Lower leg skin (tissue), 4 donors: ENCODE measurements around the gene CCDC34. TPM values are rescaled to one million over a fixed set of nuclear protein-coding genes. Genes with fewer than 3 reads are reported as not detected.

ENCODE experiments used
- DNase-seq, 2 donors: peaks; one replicate each; pipeline ENCODE4 v3.0.0-alpha.2; 2019; ENCODE audit warnings: low spot score in 2 of 2
- H3K4me3 ChIP-seq: fragments of 200-600 bp; sonication (generic); 2 replicates; pipeline ENCODE4 v1.5.1; 2017; ENCODE audit warnings: mild to moderate bottlenecking, low read depth; ENCODE audit not compliant: poor library complexity, severe bottlenecking
- CTCF ChIP-seq, 3 donors: fragments of 450-650 bp; IDR thresholded peaks; one replicate each; pipeline ENCODE4 v1.5.1; 2016; ENCODE audit warnings: antibody characterized with exemption in 3 of 3, mild to moderate bottlenecking in 3 of 3, moderate library complexity in 2 of 3
- POLR2A ChIP-seq, 2 donors: fragments of 450-650 bp; IDR thresholded peaks; one replicate each; pipeline ENCODE4 v1.6.1; 2016 to 2017; ENCODE audit warnings: antibody characterized with exemption in 2 of 2, mild to moderate bottlenecking in 1 of 2, moderate library complexity in 1 of 2
- WGBS, 2 donors: methylation state at CpG; one replicate each; pipeline ENCODE4 v1.1.5; 2018; 5-methylcytosine and 5-hydroxymethylcytosine counted together
- intact Hi-C: fragments of 100-400 bp; cut with DNase I; formaldehyde crosslinking; loops from one replicate; pipeline ENCODE4 v1.15.0; 2023; ENCODE audit warnings: low total_unique reads
- total RNA-seq, 4 donors: library from RNA; depleted of rRNA; stranded (reverse); fragments of >200 nt; gene quantifications; one replicate each; pipeline ENCODE4 v1.1.0, GENCODE V29; 2016

The CCDC34 gene
- total RNA-seq, 4 donors from 2014 or later, result 3.2 to 5.9 (median 4.6) TPM

DNA sequence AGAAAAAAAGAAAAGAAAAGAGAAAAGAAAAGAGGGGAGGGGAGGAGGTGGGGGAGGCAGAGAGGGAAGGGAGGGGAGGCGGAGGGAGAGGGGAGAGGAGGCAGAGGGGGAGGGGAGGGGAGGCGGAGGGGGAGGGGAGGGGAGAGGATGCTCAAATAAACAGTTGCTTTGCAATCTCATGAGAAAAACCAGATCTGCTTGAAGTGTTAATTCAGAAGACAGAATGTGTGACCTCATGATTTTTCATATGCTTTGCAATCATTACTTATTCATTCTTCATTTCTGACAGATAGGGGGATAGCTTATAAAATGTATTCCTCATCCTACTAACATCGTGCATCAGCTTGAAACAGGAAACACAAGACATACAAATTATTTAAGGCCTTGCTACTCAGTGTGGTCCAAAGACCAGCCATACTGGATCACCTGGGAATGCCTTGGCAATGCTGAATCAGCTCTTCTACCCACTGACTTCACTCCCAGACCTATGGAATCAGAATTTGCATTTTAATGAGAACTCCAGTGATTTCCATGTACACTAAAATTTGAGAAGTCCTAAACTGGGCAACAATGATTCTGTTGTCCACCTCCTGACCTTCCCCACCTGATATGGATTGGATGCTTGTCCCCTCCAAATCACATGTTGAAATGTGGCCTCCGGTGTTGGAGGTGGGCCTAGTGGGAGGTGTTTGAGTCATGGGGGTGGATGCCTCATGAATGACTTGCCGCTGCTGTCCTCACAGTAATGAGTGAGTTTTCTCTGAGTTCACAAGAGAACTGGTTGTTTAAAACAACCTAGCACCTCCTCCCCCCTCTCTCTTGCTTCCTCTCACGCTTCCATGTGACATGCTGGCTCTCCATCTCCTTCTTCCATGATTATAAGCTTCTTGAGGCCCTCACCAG is 69.2 kb downstream of the CCDC34 start:
- H3K4me3 ChIP-seq, result no peak overlapping the region
- no peak for DNase-seq
- TF ChIP-seq CTCF (IDR thresholded peaks at IDR 0.05), result no peak
- no peak for TF ChIP-seq POLR2A (IDR thresholded peaks at IDR 0.05)
- WGBS, 2 donors, result 66 to 75% methylated on average over 6 of the region's 6 CpGs
- intact Hi-C loops, result loop anchor here (5.0 kb wide), 1 partner anchor 106 kb away; no protein-coding TSS in a partner anchor

- H3K4me3 ChIP-seq, result no peak overlapping the region
- no peak for DNase-seq
- 45 to 49% methylated on average over 2 of the region's 2 CpGs for WGBS, 2 donors
- TF ChIP-seq CTCF (IDR thresholded peaks at IDR 0.05) (no peak), POLR2A (IDR thresholded peaks at IDR 0.05) (no peak)
- intact Hi-C loops, result loop anchor here (5.0 kb wide), 1 partner anchor 105 kb away; no protein-coding TSS in a partner anchor
Measured at GRCh38 chr11:27292637-27293010, 70.4 kb downstream of the CCDC34 start.

- WGBS, 2 donors, result 77 to 84% methylated on average over 5 of the region's 5 CpGs
- no peak for TF ChIP-seq POLR2A (IDR thresholded peaks at IDR 0.05)
- no peak for TF ChIP-seq CTCF (IDR thresholded peaks at IDR 0.05)
- no peak overlapping the region for H3K4me3 ChIP-seq
- intact Hi-C loops, result loop anchor here (5.0 kb wide), 1 partner anchor 105 kb away; no protein-coding TSS in a partner anchor
- no peak for DNase-seq
Measured at GRCh38 chr11:27291954-27292636, 70.9 kb downstream of the CCDC34 start.

GRCh38 chr11:27291302-27291889 is 71.6 kb downstream of the CCDC34 start:
- H3K4me3 ChIP-seq, result no peak overlapping the region
- TF ChIP-seq CTCF (IDR thresholded peaks at IDR 0.05) (no peak), POLR2A (IDR thresholded peaks at IDR 0.05) (no peak)
- WGBS, 2 donors, result 88 to 95% methylated on average over 6 of the region's 6 CpGs
- intact Hi-C loops, result loop anchor here (5.0 kb wide), 1 partner anchor 104 kb away; no protein-coding TSS in a partner anchor
- no peak for DNase-seq

DNA sequence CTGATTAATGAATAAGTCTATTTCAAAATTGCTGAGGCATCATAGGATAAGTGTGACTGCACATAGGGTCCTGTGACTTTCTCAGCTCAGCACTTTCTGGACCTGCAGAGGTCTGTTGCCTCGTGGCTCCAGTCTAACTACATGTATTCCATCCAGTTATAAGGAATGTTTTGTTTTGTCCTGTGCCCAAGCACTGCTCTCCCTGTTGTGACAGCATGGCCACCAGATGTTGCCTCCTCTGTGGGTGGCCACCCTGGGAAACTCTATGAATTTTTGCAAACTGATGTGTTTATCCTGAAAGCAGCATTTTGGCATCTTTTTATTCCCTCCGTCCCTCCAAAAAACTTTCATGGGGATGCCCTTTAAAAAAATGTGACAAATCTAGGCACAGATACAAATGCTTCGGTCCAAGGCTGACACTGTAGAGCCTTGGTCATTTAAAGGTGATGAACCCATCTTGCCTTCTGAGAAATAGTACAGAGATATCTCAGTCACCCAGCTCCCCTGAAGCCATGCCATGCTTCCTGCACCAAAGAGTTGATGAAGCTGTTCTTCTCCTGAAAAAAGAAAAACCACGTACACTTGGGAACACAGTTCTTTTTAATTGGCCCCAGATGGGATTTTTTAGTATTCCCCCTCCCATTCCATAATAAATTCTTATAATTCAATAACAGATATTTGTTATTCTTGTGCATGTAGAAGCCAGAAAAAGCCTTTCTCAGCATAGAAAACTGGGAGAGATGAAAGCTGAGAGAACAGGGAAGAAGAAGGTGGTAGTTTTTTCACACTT is 72.6 kb downstream of the CCDC34 start:
- 63 to 68% methylated on average over 4 of the region's 4 CpGs for WGBS, 2 donors
- no peak overlapping the region for H3K4me3 ChIP-seq
- intact Hi-C loops, result loop anchor here (5.0 kb wide), 1 partner anchor 103 kb away; no protein-coding TSS in a partner anchor
- no peak for TF ChIP-seq CTCF (IDR thresholded peaks at IDR 0.05)
- no peak for TF ChIP-seq POLR2A (IDR thresholded peaks at IDR 0.05)
- peak in 1 of 2 donors; percentile 59 for DNase-seq
